Measurements from ENCODE around the gene CCDC6.
"Not testable (repeated sequence)": the region's sequence is repeated elsewhere in the genome, so short reads cannot be mapped to it uniquely, and the experiment has no call there.

CCDC6 gene

DNA sequence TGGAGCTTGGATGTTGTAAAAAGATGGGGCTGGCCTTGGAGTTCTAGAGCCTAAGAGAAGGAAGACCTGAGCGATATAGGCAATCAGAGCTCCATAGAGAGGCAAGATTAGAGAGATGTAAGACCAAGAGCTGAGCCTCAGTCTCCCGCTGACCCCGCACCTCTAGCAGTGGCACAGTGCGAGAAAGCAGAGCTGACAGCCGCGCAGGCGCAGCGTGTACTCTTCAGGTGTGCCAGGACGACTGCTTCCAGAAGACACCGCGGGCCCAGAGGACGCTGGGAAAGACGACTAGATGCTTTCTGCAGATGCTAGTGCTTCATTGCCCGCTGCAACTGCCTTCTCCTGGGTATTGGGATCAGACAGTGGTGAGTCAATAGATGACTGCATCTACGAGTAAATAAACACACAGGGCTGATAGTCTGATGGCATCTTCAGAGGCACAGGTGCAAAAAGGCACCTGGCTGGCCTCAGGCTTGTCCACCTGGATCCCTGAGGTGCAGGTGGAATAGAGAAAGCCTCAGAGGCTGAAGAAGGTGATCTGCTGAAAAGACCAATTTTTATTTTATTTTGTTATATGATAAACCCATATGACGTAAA lies 38.1 kb upstream of the CCDC6 start:
- TF ChIP-seq CTCF (conservative IDR thresholded peaks at IDR 0.05; ENCODE audit: low read depth, low read length) = no peak
- no peak overlapping the region for H3K4me3 ChIP-seq (ENCODE audit: low read depth, low read length)
- DNase-seq (ENCODE audit: low read depth) = no peak

- no peak for TF ChIP-seq CTCF (conservative IDR thresholded peaks at IDR 0.05; ENCODE audit: low read depth, low read length)
- no peak for DNase-seq (ENCODE audit: low read depth)
- H3K4me3 ChIP-seq (ENCODE audit: low read depth, low read length) = no peak overlapping the region
Measured at GRCh38 chr10:59942556-59942955, 36.2 kb upstream of the CCDC6 start.

DNA sequence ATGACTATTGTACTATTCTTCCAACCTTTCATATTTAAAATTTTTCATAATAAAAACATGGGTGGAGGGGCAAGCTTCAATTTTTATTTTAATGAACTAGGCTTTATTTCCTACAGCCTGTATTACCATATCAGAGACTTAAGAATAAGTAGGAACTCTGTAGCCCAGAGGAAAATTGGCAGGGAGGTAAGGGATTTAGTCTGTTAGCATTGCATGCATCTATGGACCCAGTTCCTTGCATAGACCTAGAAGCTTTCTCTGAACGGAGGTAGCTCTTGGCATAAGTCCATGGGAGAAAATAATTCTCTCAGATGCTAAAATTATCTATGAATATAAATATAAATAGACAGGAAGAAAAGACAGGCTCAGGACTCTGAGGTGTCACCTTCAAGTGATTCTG lies 31.4 kb upstream of the CCDC6 start:
- no peak for DNase-seq (ENCODE audit: low read depth)
- H3K4me3 ChIP-seq (ENCODE audit: low read depth, low read length) = no peak overlapping the region
- TF ChIP-seq CTCF (conservative IDR thresholded peaks at IDR 0.05; ENCODE audit: low read depth, low read length) = no peak

DNA sequence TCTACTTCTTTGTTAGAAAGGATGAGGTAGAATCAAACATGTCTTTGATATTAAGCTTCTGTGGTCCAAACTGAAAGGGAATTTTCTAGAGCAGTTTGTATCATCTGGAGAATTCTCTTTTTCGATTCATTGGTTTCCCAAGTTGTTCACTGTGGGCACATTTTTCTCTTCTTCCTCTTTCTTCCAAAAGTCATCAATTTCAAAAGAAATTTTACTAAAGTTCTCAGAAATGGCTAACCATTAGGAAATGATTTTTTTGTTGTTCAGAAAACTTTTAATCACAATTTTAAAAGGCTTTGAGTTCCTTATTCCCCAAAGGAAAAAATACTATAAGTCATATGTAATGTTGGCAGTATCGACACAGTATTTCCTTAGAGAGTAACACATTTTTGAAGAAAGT lies 28.3 kb upstream of the CCDC6 start:
- TF ChIP-seq CTCF (conservative IDR thresholded peaks at IDR 0.05; ENCODE audit: low read depth, low read length) = no peak
- DNase-seq (ENCODE audit: low read depth) = no peak
- H3K4me3 ChIP-seq (ENCODE audit: low read depth, low read length) = no peak overlapping the region

- DNase-seq (ENCODE audit: low read depth); H3K4me3 ChIP-seq (ENCODE audit: low read depth, low read length): not testable (repeated sequence)
Measured at GRCh38 chr10:59930788-59931521, 24.6 kb upstream of the CCDC6 start.

GRCh38 chr10:59926086-59926485 lies 19.7 kb upstream of the CCDC6 start:
- DNase-seq (ENCODE audit: low read depth) = no peak
- H3K4me3 ChIP-seq (ENCODE audit: low read depth, low read length) = no peak overlapping the region
- TF ChIP-seq CTCF (conservative IDR thresholded peaks at IDR 0.05; ENCODE audit: low read depth, low read length) = no peak

- DNase-seq (ENCODE audit: low read depth) = no peak
- no peak overlapping the region for H3K4me3 ChIP-seq (ENCODE audit: low read depth, low read length)
Measured at GRCh38 chr10:59922907-59923306, 16.6 kb upstream of the CCDC6 start.

More at GRCh38 chr10:59922907-59923306, 16.6 kb upstream of the CCDC6 start:
- no peak for TF ChIP-seq CTCF (conservative IDR thresholded peaks at IDR 0.05; ENCODE audit: low read depth, low read length)
